Tibial nerve (tissue), 4 donors: ENCODE data around the gene KRTAP10-6. TPM values are rescaled to one million over a fixed set of nuclear protein-coding genes. Genes with fewer than 3 reads are reported as not detected.
"Not testable (repeated sequence)": the region's sequence is repeated elsewhere in the genome, so short reads cannot be mapped to it uniquely, and the experiment has no call there.

Experiments
- DNase-seq, 2 donors: peaks; one replicate each; pipeline ENCODE4 v3.0.0-alpha.2; 2019; ENCODE audit warnings: low spot score in 2 of 2
- H3K27ac ChIP-seq, 4 donors: fragments of 200-600 bp; sonication (generic) in 3 of 4; one replicate each; pipeline ENCODE4 v1.5.1; 2017 to 2019; ENCODE audit warnings: mild to moderate bottlenecking in 1 of 4
- H3K27me3 ChIP-seq, 2 donors: fragments of 200-600 bp; sonication (generic) in 1 of 2; one replicate each; pipeline versions ENCODE4 v1.5.1 to v1.6.0; 2017 to 2019
- H3K36me3 ChIP-seq, 3 donors: fragments of 200-600 bp; sonication (generic); one replicate each; pipeline ENCODE4 v1.5.1; 2018 to 2019
- H3K4me1 ChIP-seq, 4 donors: fragments of 200-600 bp; sonication (generic) in 3 of 4; one replicate each; pipeline ENCODE4 v1.5.1; 2017 to 2019
- H3K4me3 ChIP-seq, 4 donors: fragments of 200-600 bp; sonication (generic) in 3 of 4; one replicate each; pipeline ENCODE4 v1.5.1; 2017 to 2019; ENCODE audit warnings: mild to moderate bottlenecking in 1 of 4, moderate library complexity in 1 of 4
- H3K9me3 ChIP-seq, 4 donors: fragments of 200-600 bp; sonication (generic) in 3 of 4; one replicate each; pipeline ENCODE4 v1.5.1; 2017 to 2019
- EP300 ChIP-seq, 2 donors: sonication (generic); formaldehyde crosslinking; IDR thresholded peaks; one replicate each; pipeline ENCODE4 v1.6.1; 2017; ENCODE audit warnings: antibody characterized with exemption in 2 of 2, mild to moderate bottlenecking in 1 of 2
- POLR2A ChIP-seq, 2 donors: fragments of 450-650 bp; IDR thresholded peaks; one replicate each; pipeline ENCODE4 v1.6.1; 2017; ENCODE audit warnings: antibody characterized with exemption in 2 of 2, mild to moderate bottlenecking in 2 of 2, moderate library complexity in 2 of 2
- WGBS, 2 donors: methylation state at CpG; one replicate each; pipeline ENCODE4 v1.1.5; 2018; 5-methylcytosine and 5-hydroxymethylcytosine counted together
- total RNA-seq, 4 donors: library from RNA; depleted of rRNA; stranded (reverse); fragments of >200 nt; gene quantifications; one replicate each; pipeline ENCODE4 v1.1.0, GENCODE V29; 2016
- TF ChIP-seq, protein P1 (sequence below), 5 experiments: fragments of 200-600 bp in 3 of 5; fragments of 450-650 bp in 2 of 5; sonication (generic) in 3 of 5; IDR thresholded peaks; one replicate each; pipeline ENCODE4 v1.5.1; 2016 to 2019; ENCODE audit warnings: antibody characterized with exemption in 5 of 5, mild to moderate bottlenecking in 3 of 5, moderate library complexity in 2 of 5

Gene KRTAP10-6
- total RNA-seq, 4 donors from 2014 or later, result not detected

DNA sequence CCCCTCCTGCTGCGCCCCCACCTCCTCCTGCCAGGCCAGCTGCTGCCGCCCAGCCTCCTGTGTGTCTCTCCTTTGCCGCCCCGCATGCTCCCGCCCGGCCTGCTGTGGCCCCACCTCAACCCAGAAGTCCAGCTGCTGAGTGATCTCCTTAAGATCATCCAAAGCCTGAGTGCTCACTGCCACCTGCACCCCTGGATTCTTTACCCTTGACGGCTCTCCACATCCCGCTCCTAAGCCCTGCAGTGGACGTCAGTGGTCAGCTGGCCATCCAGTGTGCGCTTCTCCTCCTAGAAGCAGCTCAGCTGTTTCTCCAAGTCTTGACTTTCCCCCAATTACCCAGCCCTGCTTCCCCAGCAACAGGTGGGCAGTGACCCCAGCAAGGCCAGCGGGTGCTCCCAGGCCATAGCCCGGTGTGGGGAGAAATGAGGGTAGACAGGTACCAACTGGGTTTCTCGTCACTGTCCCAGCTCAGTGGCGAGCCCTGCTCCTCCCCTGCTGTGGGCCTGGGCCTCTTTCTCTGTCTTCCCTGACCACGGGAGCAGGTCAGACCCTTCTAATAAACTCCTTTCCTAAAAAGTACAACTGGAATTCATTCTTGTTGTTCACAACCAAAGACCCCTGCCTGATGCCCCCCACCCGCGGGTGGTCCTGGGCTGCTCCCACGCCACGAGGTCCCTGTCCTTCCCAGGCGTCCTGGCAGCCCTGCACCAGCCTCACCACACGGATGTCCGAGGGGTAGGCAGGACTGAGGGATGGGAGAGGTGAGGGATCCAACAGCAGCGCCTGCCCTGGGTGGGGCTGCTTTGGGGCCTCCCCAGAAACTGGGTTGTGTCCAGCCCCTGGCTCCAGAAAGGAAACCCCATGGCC lies 9.5 kb upstream of the KRTAP10-6 start:
- DNase-seq, result no peak
- WGBS, 2 donors, result 73 to 78% methylated on average over 21 to 23 of the region's 23 CpGs
- TF ChIP-seq, protein P1, sequence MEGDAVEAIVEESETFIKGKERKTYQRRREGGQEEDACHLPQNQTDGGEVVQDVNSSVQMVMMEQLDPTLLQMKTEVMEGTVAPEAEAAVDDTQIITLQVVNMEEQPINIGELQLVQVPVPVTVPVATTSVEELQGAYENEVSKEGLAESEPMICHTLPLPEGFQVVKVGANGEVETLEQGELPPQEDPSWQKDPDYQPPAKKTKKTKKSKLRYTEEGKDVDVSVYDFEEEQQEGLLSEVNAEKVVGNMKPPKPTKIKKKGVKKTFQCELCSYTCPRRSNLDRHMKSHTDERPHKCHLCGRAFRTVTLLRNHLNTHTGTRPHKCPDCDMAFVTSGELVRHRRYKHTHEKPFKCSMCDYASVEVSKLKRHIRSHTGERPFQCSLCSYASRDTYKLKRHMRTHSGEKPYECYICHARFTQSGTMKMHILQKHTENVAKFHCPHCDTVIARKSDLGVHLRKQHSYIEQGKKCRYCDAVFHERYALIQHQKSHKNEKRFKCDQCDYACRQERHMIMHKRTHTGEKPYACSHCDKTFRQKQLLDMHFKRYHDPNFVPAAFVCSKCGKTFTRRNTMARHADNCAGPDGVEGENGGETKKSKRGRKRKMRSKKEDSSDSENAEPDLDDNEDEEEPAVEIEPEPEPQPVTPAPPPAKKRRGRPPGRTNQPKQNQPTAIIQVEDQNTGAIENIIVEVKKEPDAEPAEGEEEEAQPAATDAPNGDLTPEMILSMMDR (IDR thresholded peaks at IDR 0.05), result no peak
- TF ChIP-seq POLR2A (IDR thresholded peaks at IDR 0.05) (no peak), EP300 (IDR thresholded peaks at IDR 0.05) (no peak)

DNA sequence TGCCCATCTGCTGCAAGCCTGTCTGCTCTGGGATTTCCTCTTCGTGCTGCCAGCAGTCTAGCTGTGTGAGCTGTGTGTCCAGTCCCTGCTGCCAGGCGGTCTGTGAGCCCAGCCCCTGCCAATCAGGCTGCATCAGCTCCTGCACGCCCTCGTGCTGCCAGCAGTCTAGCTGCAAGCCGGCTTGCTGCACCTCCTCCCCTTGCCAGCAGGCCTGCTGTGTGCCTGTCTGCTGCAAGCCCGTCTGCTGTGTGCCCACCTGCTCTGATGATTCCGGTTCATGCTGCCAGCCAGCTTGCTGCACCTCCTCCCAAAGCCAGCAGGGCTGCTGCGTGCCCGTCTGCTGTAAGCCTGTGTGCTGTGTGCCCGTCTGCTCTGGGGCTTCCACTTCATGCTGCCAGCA lies 8.8 kb upstream of the KRTAP10-6 start:
- 78 to 79% methylated on average over 6 to 10 of the region's 10 CpGs for WGBS, 2 donors
- not testable (repeated sequence) for H3K4me3 ChIP-seq, DNase-seq, H3K36me3 ChIP-seq, H3K27me3 ChIP-seq, H3K27ac ChIP-seq, H3K4me1 ChIP-seq
- peaks cover 0 to 19% (median 0%) of the 10 kb centered on the region in 4 donors for H3K9me3 ChIP-seq

More for the DNA sequence above, 9.5 kb upstream of the KRTAP10-6 start:
- no peaks in the 10 kb centered on the region for H3K36me3 ChIP-seq
- H3K27me3 ChIP-seq, result no peaks in the 10 kb centered on the region
- H3K4me3 ChIP-seq, result no peak overlapping the region
- no peak overlapping the region for H3K27ac ChIP-seq
- H3K4me1 ChIP-seq, result no peaks in the 10 kb centered on the region
- H3K9me3 ChIP-seq, result peaks cover 0 to 24% (median 0%) of the 10 kb centered on the region in 4 donors

DNA sequence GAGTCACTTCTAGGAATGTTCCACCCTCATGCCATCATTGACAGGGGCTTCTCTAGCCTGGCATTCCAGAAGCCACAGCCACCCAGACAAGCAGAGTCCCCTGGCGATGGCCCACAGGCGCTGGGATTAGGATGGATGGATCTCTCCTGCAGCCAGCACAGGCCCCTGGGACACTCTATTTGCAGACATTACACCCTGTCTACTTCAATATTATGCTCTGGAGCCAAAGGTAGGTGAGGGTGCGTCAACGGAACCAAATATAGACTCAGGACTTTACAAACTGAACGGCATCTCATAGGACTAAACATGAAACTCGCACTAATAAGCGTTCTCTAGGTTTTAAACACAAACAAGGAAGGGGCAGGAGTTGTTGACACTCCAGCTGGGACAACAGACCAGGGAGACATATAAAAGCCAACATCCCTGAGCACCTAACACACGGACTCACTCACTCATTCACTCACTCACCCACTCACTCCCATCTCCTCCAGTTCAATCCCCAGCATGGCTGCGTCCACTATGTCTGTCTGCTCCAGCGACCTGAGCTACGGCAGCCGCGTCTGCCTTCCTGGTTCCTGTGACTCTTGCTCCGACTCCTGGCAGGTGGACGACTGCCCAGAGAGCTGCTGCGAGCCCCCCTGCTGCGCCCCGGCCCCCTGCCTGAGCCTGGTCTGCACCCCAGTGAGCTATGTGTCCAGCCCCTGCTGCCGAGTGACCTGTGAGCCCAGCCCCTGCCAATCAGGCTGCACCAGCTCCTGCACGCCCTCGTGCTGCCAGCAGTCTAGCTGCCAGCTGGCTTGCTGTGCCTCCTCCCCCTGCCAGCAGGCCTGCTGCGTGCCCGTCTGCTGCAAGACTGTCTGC lies 8.0 kb upstream of the KRTAP10-6 start, which contains the start of gene KRTAP10-7:
Gene KRTAP10-7 (plus strand): TSS at position 480 of the 861 bp plus-strand sequence. CDS start 25 bp downstream, at position 505.
- H3K4me3 ChIP-seq, H3K4me1 ChIP-seq, H3K27me3 ChIP-seq, H3K36me3 ChIP-seq, DNase-seq, H3K27ac ChIP-seq: not testable (repeated sequence)
- peaks cover 0 to 18% (median 0%) of the 10 kb centered on the region in 4 donors for H3K9me3 ChIP-seq
- 71 to 77% methylated on average over 16 to 23 of the region's 23 CpGs for WGBS, 2 donors

DNA sequence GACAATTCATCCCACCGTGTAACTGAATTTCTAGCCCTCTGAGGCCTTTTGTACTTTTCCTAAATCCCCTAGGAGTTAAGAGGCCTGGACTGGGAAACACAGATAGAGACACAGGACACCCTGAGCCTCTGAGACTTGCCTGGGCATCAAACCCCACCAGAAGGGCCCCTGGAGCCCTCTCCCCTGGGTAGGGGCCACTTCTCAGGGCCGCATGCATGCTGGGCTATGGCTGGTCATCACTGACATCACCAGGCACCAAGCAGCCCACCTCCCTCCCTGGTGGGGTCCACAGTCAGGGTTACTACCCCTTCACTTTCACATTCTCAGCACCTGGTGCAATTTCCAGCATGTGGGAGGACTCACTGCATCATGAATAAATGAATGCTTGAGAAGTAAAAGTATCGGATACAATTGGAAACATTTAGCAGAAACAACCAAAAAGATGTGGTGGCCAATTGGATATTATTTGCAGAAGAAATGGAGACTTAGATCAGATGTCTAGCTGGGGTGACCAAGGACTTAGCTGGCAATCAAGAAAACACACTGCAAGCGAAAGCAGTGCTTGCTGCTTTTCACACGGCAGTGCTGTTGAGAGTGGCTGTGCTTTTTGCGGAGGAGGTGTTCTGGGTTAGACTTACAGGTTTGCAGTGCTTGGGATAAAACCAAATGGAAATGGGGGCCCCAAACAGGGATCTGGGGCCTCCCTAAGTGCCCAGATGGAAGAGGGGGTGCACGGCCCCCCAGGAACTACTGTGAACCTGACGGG lies 7.1 kb upstream of the KRTAP10-6 start:
- TF ChIP-seq, protein P1 (IDR thresholded peaks at IDR 0.05), result no peak
- TF ChIP-seq POLR2A (IDR thresholded peaks at IDR 0.05) (no peak), EP300 (IDR thresholded peaks at IDR 0.05) (no peak)
- Histone ChIP-seq H3K9me3 (peaks cover 0 to 17% (median 0%) of the 10 kb centered on the region in 4 donors), H3K4me3 (no peak overlapping the region), H3K27ac (no peak overlapping the region), H3K36me3 (no peaks in the 10 kb centered on the region), H3K27me3 (no peaks in the 10 kb centered on the region), H3K4me1 (no peaks in the 10 kb centered on the region)
- no peak for DNase-seq
- WGBS, 2 donors, result 77 to 82% methylated on average over 8 of the region's 8 CpGs

DNA sequence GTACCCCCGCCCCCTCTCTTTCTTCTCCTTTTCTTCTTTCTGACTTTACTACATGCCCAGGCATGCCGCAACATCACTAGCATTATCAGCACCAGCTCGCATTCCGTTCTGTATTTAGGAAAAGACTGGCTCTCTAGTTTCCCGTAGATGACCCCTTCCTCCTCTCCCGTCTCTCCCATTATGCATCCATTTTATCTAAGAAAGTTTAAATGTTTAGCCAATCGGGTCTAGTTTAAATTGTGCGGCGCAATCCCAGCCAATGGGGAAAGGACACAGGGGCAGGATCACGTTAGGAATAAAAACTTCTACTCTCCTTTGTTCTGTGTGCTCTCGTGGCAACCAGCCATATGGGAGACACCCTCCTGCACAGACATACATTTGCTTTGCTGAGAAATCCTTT lies 5.8 kb upstream of the KRTAP10-6 start:
- no peak overlapping the region for H3K27ac ChIP-seq
- DNase-seq, result no peak
- WGBS, 2 donors, result 61 to 69% methylated on average over 11 of the region's 11 CpGs
- peaks cover 0 to 2% of the 10 kb centered on the region in 2 donors for H3K27me3 ChIP-seq
- no peak overlapping the region for H3K4me3 ChIP-seq
- H3K9me3 ChIP-seq, result peaks cover 0 to 10% (median 0%) of the 10 kb centered on the region in 4 donors
- H3K36me3 ChIP-seq, result no peaks in the 10 kb centered on the region
- H3K4me1 ChIP-seq, result no peaks in the 10 kb centered on the region
- TF ChIP-seq, protein P1 (IDR thresholded peaks at IDR 0.05), result no peak
- TF ChIP-seq EP300 (IDR thresholded peaks at IDR 0.05) (no peak), POLR2A (IDR thresholded peaks at IDR 0.05) (no peak)
